Activated T-helper 17 cell treated with anti-CD3 and anti-CD28 coated beads, Interleukin-2, amount 50 U/mL, for 72 hours (primary cell): ENCODE results near the gene FZD2. TPM values are rescaled to one million over a fixed set of nuclear protein-coding genes. Genes with fewer than 3 reads are reported as not detected.

Experiments used
- ATAC-seq: fragments of 150-1000 bp; cut with Tn5 transposase; replicated peaks from 2 replicates; pipeline ENCODE4 v1.10.0; 2021; ENCODE audit warnings: mild to moderate bottlenecking, moderate library complexity
- H3K27ac Mint-ChIP-seq: one replicate; pipeline ENCODE4 v1.8.0; 2022; ENCODE audit warnings: mixed read lengths
- H3K27me3 Mint-ChIP-seq: one replicate; pipeline ENCODE4 v1.8.0; 2022; ENCODE audit warnings: mixed read lengths
- H3K36me3 Mint-ChIP-seq: one replicate; pipeline ENCODE4 v1.8.0; 2022; ENCODE audit warnings: low read depth, mild to moderate bottlenecking, mixed read lengths
- H3K4me1 Mint-ChIP-seq: one replicate; pipeline ENCODE4 v1.8.0; 2022; ENCODE audit warnings: mixed read lengths
- H3K4me3 Mint-ChIP-seq: one replicate; pipeline ENCODE4 v1.8.0; 2022; ENCODE audit warnings: mild to moderate bottlenecking, mixed read lengths
- H3K9me3 Mint-ChIP-seq: one replicate; pipeline ENCODE4 v1.8.0; 2022; ENCODE audit warnings: mixed read lengths
- total RNA-seq, 2 donors: library from RNA; stranded (reverse); gene quantifications; one replicate each; pipeline ENCODE4 v1.2.3, GENCODE V29; 2022

Gene FZD2
- total RNA-seq, 2 donors from 2014 or later, result not detected

DNA sequence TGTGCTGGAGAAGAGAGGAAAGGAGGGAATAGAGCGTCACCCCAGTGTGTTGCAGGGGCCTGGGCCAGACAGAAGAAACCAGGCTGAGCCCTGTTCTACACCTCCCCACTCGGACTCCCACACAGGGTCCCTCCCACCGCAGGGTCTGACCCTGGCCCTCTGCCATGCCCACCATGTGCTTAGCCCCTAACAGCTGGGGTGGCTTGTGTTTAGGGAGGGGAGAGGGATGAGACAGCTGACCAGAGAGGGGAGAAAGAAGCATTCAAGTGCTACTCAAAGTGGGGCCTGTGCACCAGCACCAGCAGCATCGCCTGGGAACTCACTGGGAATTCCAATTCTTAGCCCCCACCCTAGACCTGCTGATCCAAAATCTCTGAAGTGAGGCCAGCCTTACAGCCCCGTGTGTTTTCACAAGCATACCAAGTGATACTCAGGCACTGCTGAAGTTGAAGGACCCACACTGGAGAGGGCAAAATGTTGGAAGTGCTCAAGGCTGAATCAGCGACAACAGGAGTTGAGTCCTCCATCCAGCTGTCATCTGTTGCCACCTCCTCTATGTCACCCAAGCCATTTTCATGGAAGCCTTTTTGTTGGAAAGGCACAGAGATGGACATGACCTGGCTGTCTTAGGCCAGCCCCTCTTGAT, 47.0 kb downstream of the FZD2 start:
- H3K9me3 Mint-ChIP-seq, result no peaks in the 10 kb centered on the region
- H3K4me1 Mint-ChIP-seq, result no peaks in the 10 kb centered on the region
- H3K27ac Mint-ChIP-seq, result no peak overlapping the region
- no peak overlapping the region for H3K4me3 Mint-ChIP-seq
- H3K36me3 Mint-ChIP-seq, result no peaks in the 10 kb centered on the region
- no peak for ATAC-seq
- H3K27me3 Mint-ChIP-seq, result peaks cover 16% of the 10 kb centered on the region

DNA sequence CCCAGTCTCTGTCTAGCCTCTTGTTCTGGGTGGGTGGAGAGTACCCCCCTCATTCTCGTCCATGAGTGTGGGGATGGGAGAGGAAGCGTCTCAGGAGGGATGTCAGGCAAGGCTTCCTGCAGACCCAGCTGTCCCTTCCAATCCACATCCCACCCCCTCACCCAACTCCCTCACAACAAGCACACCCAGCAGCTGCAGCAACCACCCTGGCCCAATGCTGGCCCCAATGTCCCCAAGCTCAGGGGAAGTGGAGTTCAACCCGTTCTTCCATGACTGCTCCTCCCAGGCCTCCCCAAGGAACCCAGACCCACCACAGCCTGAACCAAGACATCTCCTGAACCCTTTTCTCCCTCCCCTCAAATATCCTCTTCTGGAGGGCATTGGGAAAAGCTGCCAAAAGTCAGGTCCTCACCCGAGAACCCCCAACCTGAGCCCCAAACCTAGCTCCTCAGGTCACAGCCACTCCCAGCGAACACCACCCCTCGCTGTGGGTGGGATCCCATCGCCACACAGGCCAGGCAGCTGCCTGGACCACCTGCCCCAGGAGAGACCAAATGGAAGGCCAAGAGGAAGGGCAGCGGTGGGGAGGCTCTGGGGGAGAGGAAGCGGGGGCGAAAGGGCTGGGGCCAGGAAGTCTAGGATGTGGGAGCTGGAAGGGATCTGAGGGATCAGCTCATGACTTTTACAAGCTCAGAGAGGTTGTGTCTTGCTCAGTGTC, 47.6 kb downstream of the FZD2 start:
- ATAC-seq, result no peak
- no peak overlapping the region for H3K27ac Mint-ChIP-seq
- H3K27me3 Mint-ChIP-seq, result peaks cover 15% of the 10 kb centered on the region
- no peaks in the 10 kb centered on the region for H3K9me3 Mint-ChIP-seq
- H3K4me3 Mint-ChIP-seq, result no peak overlapping the region
- no peaks in the 10 kb centered on the region for H3K36me3 Mint-ChIP-seq
- H3K4me1 Mint-ChIP-seq, result no peaks in the 10 kb centered on the region

- no peak for ATAC-seq
- H3K4me3 Mint-ChIP-seq, result no peak overlapping the region
Observed at GRCh38 chr17:44606658-44607057, 49.4 kb downstream of the FZD2 start.

DNA sequence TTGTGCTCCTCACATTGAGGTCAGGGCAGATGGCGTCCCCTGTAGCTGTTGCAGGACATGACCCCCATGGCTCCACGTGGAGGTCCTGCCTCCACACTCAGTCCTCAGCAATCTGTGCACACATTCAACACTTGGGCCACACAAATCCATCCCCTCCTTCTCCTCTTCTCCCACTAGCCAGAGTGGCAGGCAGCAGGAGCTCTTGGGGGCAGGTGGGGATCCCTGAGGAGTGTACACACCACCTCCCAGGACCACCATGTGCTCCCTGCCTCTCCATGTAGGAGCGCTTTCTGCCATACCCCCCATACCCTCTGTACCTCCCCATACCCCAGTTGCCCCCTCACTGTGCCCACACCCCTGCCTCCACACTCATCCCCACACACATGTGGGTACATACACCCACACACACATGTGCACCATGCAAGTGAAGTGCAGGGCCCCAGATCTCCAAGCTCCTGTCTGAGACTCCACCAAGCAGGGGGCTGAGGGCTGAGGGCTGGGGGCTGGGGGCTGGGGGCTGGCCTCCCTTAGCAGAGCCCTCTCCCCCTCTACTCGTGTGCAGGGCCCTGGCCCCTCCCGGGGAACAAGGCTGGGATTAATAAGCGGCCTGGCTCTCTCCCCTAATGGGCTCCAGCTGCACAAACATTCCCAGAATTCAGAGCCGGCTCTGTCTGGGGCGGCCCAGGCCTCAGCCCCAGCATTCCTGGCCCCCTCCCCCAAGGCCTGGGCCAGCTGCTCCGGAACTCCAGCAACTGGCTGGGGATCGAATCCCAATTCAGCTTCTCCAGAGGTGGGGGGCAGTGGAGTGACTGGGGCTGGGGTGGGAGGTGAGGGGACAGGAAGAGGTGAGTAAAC, 50.8 kb downstream of the FZD2 start:
- no peak for ATAC-seq
- no peak overlapping the region for H3K4me3 Mint-ChIP-seq
- H3K4me1 Mint-ChIP-seq, result no peaks in the 10 kb centered on the region
- H3K36me3 Mint-ChIP-seq, result no peaks in the 10 kb centered on the region
- H3K27ac Mint-ChIP-seq, result no peak overlapping the region
- H3K27me3 Mint-ChIP-seq, result peaks cover 13% of the 10 kb centered on the region
- H3K9me3 Mint-ChIP-seq, result no peaks in the 10 kb centered on the region

More at GRCh38 chr17:44606658-44607057, 49.4 kb downstream of the FZD2 start:
- H3K4me1 Mint-ChIP-seq, result no peaks in the 10 kb centered on the region
- H3K9me3 Mint-ChIP-seq, result no peaks in the 10 kb centered on the region
- H3K27ac Mint-ChIP-seq, result no peak overlapping the region
- H3K36me3 Mint-ChIP-seq, result no peaks in the 10 kb centered on the region
- H3K27me3 Mint-ChIP-seq, result peaks cover 15% of the 10 kb centered on the region

GRCh38 chr17:44608727-44609435, 51.6 kb downstream of the FZD2 start:
- Mint-ChIP-seq H3K36me3 (no peaks in the 10 kb centered on the region), H3K4me3 (no peak overlapping the region), H3K4me1 (no peaks in the 10 kb centered on the region), H3K9me3 (no peaks in the 10 kb centered on the region), H3K27ac (no peak overlapping the region), H3K27me3 (peaks cover 15% of the 10 kb centered on the region)
- ATAC-seq, result no peak

GRCh38 chr17:44610331-44610730, 53.0 kb downstream of the FZD2 start:
- Mint-ChIP-seq H3K4me1 (no peaks in the 10 kb centered on the region), H3K27me3 (peaks cover 18% of the 10 kb centered on the region), H3K36me3 (no peaks in the 10 kb centered on the region), H3K9me3 (no peaks in the 10 kb centered on the region), H3K4me3 (no peak overlapping the region), H3K27ac (no peak overlapping the region)
- ATAC-seq, result no peak

Other genes starting within 250 kb of the FZD2 start
- under 1 TPM; 0.41 to 0.53 TPM for gene RUNDC3A, start 248.9 kb upstream of the FZD2 start, total RNA-seq
- gene SLC25A39, start 232.7 kb upstream of the FZD2 start, total RNA-seq, result 100 to 1,000 TPM in 1 of 2 donors, 10 to 100 TPM in 1; 60.3 to 114 TPM
- gene GRN, start 212.2 kb upstream of the FZD2 start, total RNA-seq, result 10 to 100 TPM; 48.5 to 54.5 TPM
- under 1 TPM; 0.17 to 0.32 TPM for gene FAM171A2, start 193.6 kb upstream of the FZD2 start, total RNA-seq
- gene ITGA2B, start 167.8 kb upstream of the FZD2 start, total RNA-seq, result 1 to 10 TPM; 2.2 to 3.7 TPM
- 10 to 100 TPM; 40.3 to 43.7 TPM for gene GPATCH8, start 54.1 kb upstream of the FZD2 start, total RNA-seq
- gene MEIOC, start 99.0 kb downstream of the FZD2 start, total RNA-seq, result under 1 TPM in 1 of 2 donors, not detected in 1; 0.58 TPM
- gene CCDC43, start 132.3 kb downstream of the FZD2 start, total RNA-seq, result 10 to 100 TPM; 24.2 to 30.0 TPM
- 10 to 100 TPM; 16.3 to 24.3 TPM for gene DBF4B, start 151.2 kb downstream of the FZD2 start, total RNA-seq
- under 1 TPM; 0.13 to 0.74 TPM for gene ADAM11, start 201.5 kb downstream of the FZD2 start, total RNA-seq